H9 (cell line): Measurements from ENCODE around the gene TMEM254. TPM values are rescaled to one million over a fixed set of nuclear protein-coding genes. Genes with fewer than 3 reads are reported as not detected.

Source experiments
- DNase-seq: peaks from one replicate; pipeline ENCODE4 v3.0.0-alpha.2; 2017
- H2AFZ ChIP-seq: one replicate; pipeline ENCODE4 v1.6.1; 2013; ENCODE audit warnings: mild to moderate bottlenecking, low read length, control low read depth, moderate library complexity
- H2AK5ac ChIP-seq: 2 replicates; pipeline ENCODE4 v1.6.1; 2013; ENCODE audit warnings: low read length, control low read depth, mixed read lengths; ENCODE audit not compliant: insufficient read length
- H2BK120ac ChIP-seq: one replicate; pipeline ENCODE4 v1.6.1; 2013; ENCODE audit warnings: low read depth, mild to moderate bottlenecking, low read length, control low read depth, inconsistent platforms; ENCODE audit not compliant: poor library complexity, severe bottlenecking
- H2BK12ac ChIP-seq: 2 replicates; pipeline ENCODE4 v1.6.1; 2013; ENCODE audit warnings: low read length, control low read depth, mixed read lengths, low read depth; ENCODE audit not compliant: insufficient read length
- H2BK15ac ChIP-seq: 2 replicates; pipeline ENCODE4 v1.6.1; 2013; ENCODE audit warnings: low read depth, low read length, control low read depth
- H2BK20ac ChIP-seq: one replicate; pipeline ENCODE4 v1.6.1; 2013; ENCODE audit warnings: low read depth, mild to moderate bottlenecking, low read length, control low read depth, inconsistent platforms; ENCODE audit not compliant: poor library complexity, severe bottlenecking
- H2BK5ac ChIP-seq: 2 replicates; pipeline ENCODE4 v1.6.1; 2013; ENCODE audit warnings: low read length, control low read depth, mixed read lengths; ENCODE audit not compliant: insufficient read length
- H3K14ac ChIP-seq: 2 replicates; pipeline ENCODE4 v1.6.1; 2013; ENCODE audit warnings: low read length, control low read depth; ENCODE audit not compliant: insufficient read depth
- H3K18ac ChIP-seq: 2 replicates; pipeline ENCODE4 v1.6.1; 2013; ENCODE audit warnings: low read depth, mild to moderate bottlenecking, mixed read lengths, low read length, control low read depth; ENCODE audit not compliant: insufficient read length
- H3K23ac ChIP-seq: 2 replicates; pipeline ENCODE4 v1.6.1; 2013; ENCODE audit warnings: low read length, control low read depth, mixed read lengths, low read depth; ENCODE audit not compliant: insufficient read length
- H3K23me2 ChIP-seq: 2 replicates; pipeline ENCODE4 v1.6.1; 2013; ENCODE audit warnings: low read depth, mild to moderate bottlenecking, mixed read lengths, low read length, control low read depth; ENCODE audit not compliant: insufficient read length, poor library complexity, severe bottlenecking
- H3K27ac ChIP-seq: 2 replicates; pipeline ENCODE4 v1.5.1; 2013; ENCODE audit warnings: low read length, control low read depth, mixed read lengths, low read depth; ENCODE audit not compliant: insufficient read length
- H3K27me3 ChIP-seq: 2 replicates; pipeline ENCODE4 v1.6.1; 2013; ENCODE audit warnings: low read length, control low read depth, inconsistent platforms; ENCODE audit not compliant: insufficient read depth
- H3K4ac ChIP-seq: 2 replicates; pipeline ENCODE4 v1.6.1; 2013; ENCODE audit warnings: low read depth, mild to moderate bottlenecking, control low read depth, inconsistent platforms, low read length, moderate library complexity
- H3K4me1 ChIP-seq: 2 replicates; pipeline ENCODE4 v1.6.1; 2013; ENCODE audit warnings: low read length, control low read depth, inconsistent platforms; ENCODE audit not compliant: insufficient read depth
- H3K4me2 ChIP-seq: 2 replicates; pipeline ENCODE4 v1.6.1; 2013; ENCODE audit warnings: low read length, control low read depth, mixed read lengths; ENCODE audit not compliant: insufficient read length, insufficient read depth
- H3K56ac ChIP-seq: 2 replicates; pipeline ENCODE4 v1.6.1; 2013; ENCODE audit warnings: low read depth, mild to moderate bottlenecking, mixed read lengths, low read length, control low read depth; ENCODE audit not compliant: insufficient read length
- H3K79me1 ChIP-seq: 2 replicates; pipeline ENCODE4 v1.6.1; 2013; ENCODE audit warnings: low read depth, mild to moderate bottlenecking, moderate library complexity, low read length, control low read depth, inconsistent platforms; ENCODE audit not compliant: insufficient read depth, poor library complexity, severe bottlenecking
- H3K79me2 ChIP-seq: 2 replicates; pipeline ENCODE4 v1.6.1; 2013; ENCODE audit warnings: low read length, control low read depth, inconsistent platforms; ENCODE audit not compliant: insufficient read depth
- H3K9ac ChIP-seq: 2 replicates; pipeline ENCODE4 v1.6.1; 2013; ENCODE audit warnings: low read length, control low read depth, mixed read lengths; ENCODE audit not compliant: insufficient read length; ENCODE audit errors: extremely low read depth
- H3K9me3 ChIP-seq: one replicate; pipeline ENCODE4 v1.6.1; 2013; ENCODE audit warnings: low read depth, low read length, inconsistent platforms; ENCODE audit not compliant: control insufficient read depth
- H3T11ph ChIP-seq: one replicate; pipeline ENCODE4 v1.6.1; 2013; ENCODE audit warnings: mild to moderate bottlenecking, low read length, control low read depth, inconsistent platforms
- H4K20me1 ChIP-seq: one replicate; pipeline ENCODE4 v1.6.1; 2013; ENCODE audit not compliant: control insufficient read depth, insufficient read length, insufficient read depth
- H4K5ac ChIP-seq: 2 replicates; pipeline ENCODE4 v1.6.1; 2013; ENCODE audit warnings: low read depth, mild to moderate bottlenecking, mixed read lengths, low read length, control low read depth; ENCODE audit not compliant: insufficient read length
- H4K8ac ChIP-seq: replicated peaks from 2 replicates; pipeline ENCODE4 v1.6.1; 2013; ENCODE audit warnings: low read length, control low read depth, mixed read lengths, low read depth; ENCODE audit not compliant: insufficient read length
- H4K91ac ChIP-seq: 2 replicates; pipeline ENCODE4 v1.6.1; 2013; ENCODE audit warnings: low read depth, mild to moderate bottlenecking, moderate library complexity, mixed read lengths, low read length, control low read depth; ENCODE audit not compliant: insufficient read length
- H3K27ac Mint-ChIP-seq, 3 experiments: 2 replicates in 2 of 3; 3 replicates in 1 of 3; pipeline ENCODE4 v1.8.0; 2020 to 2021; ENCODE audit warnings: mixed read lengths in 3 of 3, mild to moderate bottlenecking in 1 of 3, moderate library complexity in 1 of 3
- H3K27me3 Mint-ChIP-seq: 2 replicates; pipeline ENCODE4 v1.8.0; 2021; ENCODE audit warnings: low read depth, mild to moderate bottlenecking, moderate library complexity, mixed read lengths
- H3K36me3 Mint-ChIP-seq, 3 experiments: 2 replicates in 2 of 3; 3 replicates in 1 of 3; pipeline ENCODE4 v1.8.0; 2020 to 2021; ENCODE audit warnings: low read depth in 3 of 3, mixed read lengths in 3 of 3; ENCODE audit not compliant: insufficient read depth in 1 of 3
- H3K4me1 Mint-ChIP-seq, 2 experiments: 2 replicates each; pipeline ENCODE4 v1.8.0; 2020; ENCODE audit warnings: mixed read lengths in 2 of 2
- H3K4me3 Mint-ChIP-seq, 2 experiments: 2 replicates in 1 of 2; 3 replicates in 1 of 2; pipeline ENCODE4 v1.8.0; 2020 to 2021; ENCODE audit warnings: mild to moderate bottlenecking in 2 of 2, mixed read lengths in 2 of 2, moderate library complexity in 1 of 2
- H3K9me3 Mint-ChIP-seq, 2 experiments: 2 replicates in 1 of 2; 3 replicates in 1 of 2; pipeline ENCODE4 v1.8.0; 2020; ENCODE audit warnings: mild to moderate bottlenecking in 2 of 2, mixed read lengths in 2 of 2, moderate library complexity in 1 of 2
- CTCF ChIP-seq: fragments of 200-600 bp; sonication (generic); conservative IDR thresholded peaks from 3 replicates; pipeline ENCODE4 v1.8.0; 2021; ENCODE audit warnings: antibody characterized with exemption, mild to moderate bottlenecking
- WGBS: extraction: QIAGEN DNeasy Blood & Tissue Kit; methylation state at CpG from one replicate; pipeline ENCODE4 v1.1.7; 2013; ENCODE audit warnings: missing lambda C conversion rate, low lambda C conversion rate, mixed read lengths; ENCODE audit not compliant: insufficient read length; ENCODE audit errors: extremely low coverage; 5-methylcytosine and 5-hydroxymethylcytosine counted together
- total RNA-seq: library from RNA; stranded (reverse); gene quantifications from 2 replicates; pipeline ENCODE4 v1.2.1, GENCODE V29; 2021

The TMEM254 gene
- total RNA-seq, 1 experiment from 2014 or later = 20.3 TPM

DNA sequence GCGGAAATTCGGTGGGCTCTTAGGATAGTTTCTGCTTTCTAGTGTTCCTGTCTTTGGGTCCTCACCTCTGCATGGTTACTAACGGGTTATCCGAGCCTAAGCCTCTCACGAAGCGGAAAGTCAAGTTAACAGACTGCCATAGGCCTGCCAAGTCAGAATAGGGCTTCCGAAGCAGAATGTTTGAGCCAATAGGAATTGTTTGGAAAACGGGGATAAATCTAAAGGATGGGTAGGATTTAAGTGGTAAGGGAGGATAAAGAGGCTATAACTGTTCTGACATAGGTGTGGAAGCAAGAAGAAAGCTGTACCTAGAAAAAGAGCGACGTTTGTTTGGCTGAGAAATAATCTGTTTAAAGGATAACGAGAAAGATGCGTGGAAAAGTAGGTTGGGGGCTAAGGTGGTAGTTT lies 851 bp downstream of the TMEM254 start:
- Histone ChIP-seq H3K9ac (peak overlapping the region; percentile 60), H3K23me2 (no peaks in the 10 kb centered on the region), H4K91ac (no peak overlapping the region), H2AFZ (peak overlapping the region; percentile 19), H2BK120ac (no peak overlapping the region), H2BK12ac (no peak overlapping the region), H3K23ac (no peak overlapping the region), H4K8ac (no peak overlapping the region), H3K9me3 (no peaks in the 10 kb centered on the region), H3K18ac (no peak overlapping the region), H3K4me2 (peak overlapping the region; percentile 97), H3T11ph (no peak overlapping the region), H2AK5ac (no peak overlapping the region), H3K4me1 (no peaks in the 10 kb centered on the region), H3K79me1 (no peaks in the 10 kb centered on the region), H4K5ac (no peak overlapping the region), H4K20me1 (no peaks in the 10 kb centered on the region), H3K27me3 (no peaks in the 10 kb centered on the region), H3K79me2 (no peaks in the 10 kb centered on the region; the same call in 1 of the 2 replicates), H2BK5ac (no peak overlapping the region), H2BK15ac (no peak overlapping the region), H3K27ac (no peak overlapping the region), H3K4ac (no peak overlapping the region), H3K14ac (no peak overlapping the region), H2BK20ac (no peak overlapping the region), H3K56ac (no peak overlapping the region)
- no peaks in the 10 kb centered on the region for H3K27me3 Mint-ChIP-seq
- peak overlapping the region; percentile 92 for H3K4me3 Mint-ChIP-seq
- peak overlapping the region in 2 of 3 experiments; percentile 94 to 96; a peak in 6 of 7 replicates for H3K27ac Mint-ChIP-seq
- WGBS = no CpG with 5 or more reads among the region's 12 CpGs
- peaks cover 0 to 6% (median 3%) of the 10 kb centered on the region in 3 experiments; a peak in 4 of 7 replicates for H3K36me3 Mint-ChIP-seq
- no peak for DNase-seq
- H3K4me1 Mint-ChIP-seq = peaks cover 17 to 18% of the 10 kb centered on the region in 2 experiments
- no peaks in the 10 kb centered on the region; a peak in 1 of 5 replicates for H3K9me3 Mint-ChIP-seq
- TF ChIP-seq CTCF = no peak
